Spleen (tissue), 11 donors: ENCODE data around the gene PARVG. TPM values are rescaled to one million over a fixed set of nuclear protein-coding genes. Genes with fewer than 3 reads are reported as not detected.

ENCODE experiments used
- DNase-seq: peaks from one replicate; pipeline ENCODE4 v3.0.0-alpha.2; 2020
- H3K27ac ChIP-seq, 8 donors: fragments of 200-600 bp; sonication (generic) in 7 of 8; 1 replicate in 4 of 8; 2 replicates in 4 of 8; pipeline versions ENCODE4 v1.5.0 to v1.8.0; 2016 to 2021; ENCODE audit warnings: inconsistent platforms in 4 of 8, mild to moderate bottlenecking in 4 of 8, moderate library complexity in 1 of 8
- H3K27me3 ChIP-seq, 7 donors: fragments of 200-600 bp; sonication (generic) in 6 of 7; replicated peaks in 1 of 7; 1 replicate in 4 of 7; 2 replicates in 3 of 7; pipeline versions ENCODE4 v1.5.0 to v1.8.0; 2016 to 2021; ENCODE audit warnings: inconsistent platforms in 3 of 7, mild to moderate bottlenecking in 1 of 7
- H3K36me3 ChIP-seq, 6 donors: fragments of 200-600 bp; sonication (generic) in 5 of 6; 1 replicate in 4 of 6; 2 replicates in 2 of 6; pipeline versions ENCODE4 v1.5.0 to v1.8.0; 2016 to 2021; ENCODE audit warnings: inconsistent platforms in 2 of 6
- H3K4me1 ChIP-seq, 6 donors: fragments of 200-600 bp; sonication (generic) in 5 of 6; 1 replicate in 3 of 6; 2 replicates in 3 of 6; pipeline versions ENCODE4 v1.5.0 to v1.8.0; 2016 to 2021; ENCODE audit warnings: inconsistent platforms in 3 of 6
- H3K4me3 ChIP-seq, 8 donors: fragments of 200-600 bp; sonication (generic) in 7 of 8; 1 replicate in 4 of 8; 2 replicates in 4 of 8; pipeline versions ENCODE4 v1.5.0 to v1.8.0; 2016 to 2021; ENCODE audit warnings: inconsistent platforms in 4 of 8, mild to moderate bottlenecking in 4 of 8, moderate library complexity in 2 of 8
- H3K9me3 ChIP-seq, 8 donors: fragments of 200-600 bp; sonication (generic) in 7 of 8; 1 replicate in 4 of 8; 2 replicates in 4 of 8; pipeline versions ENCODE4 v1.5.0 to v1.8.0; 2016 to 2021; ENCODE audit warnings: inconsistent platforms in 4 of 8
- CTCF ChIP-seq, 11 experiments: fragments of 200-600 bp in 7 of 11; fragments of 450-650 bp in 4 of 11; sonication (generic) in 4 of 11; IDR thresholded peaks in 8 of 11; conservative IDR thresholded peaks in 3 of 11; 1 replicate in 7 of 11; 2 replicates in 4 of 11; pipeline versions ENCODE4 v1.4.0 to v1.8.0; 2016 to 2021; ENCODE audit warnings: antibody characterized with exemption in 11 of 11, inconsistent platforms in 4 of 11, mild to moderate bottlenecking in 1 of 11
- POLR2A ChIP-seq, 3 donors: fragments of 450-650 bp; IDR thresholded peaks; one replicate each; pipeline ENCODE4 v1.5.1; 2017; ENCODE audit warnings: antibody characterized with exemption in 3 of 3, mild to moderate bottlenecking in 1 of 3
- POLR2AphosphoS5 ChIP-seq, 3 donors: sonication (generic); formaldehyde crosslinking; IDR thresholded peaks; one replicate each; pipeline ENCODE4 v1.5.1; 2017; ENCODE audit warnings: antibody characterized with exemption in 3 of 3
- WGBS, 5 donors: extraction: QIAGEN DNeasy Blood & Tissue Kit in 3 of 5; methylation state at CpG; one replicate each; pipeline versions ENCODE4 v1.1.5 to v1.1.7; 2013 to 2018; 5-methylcytosine and 5-hydroxymethylcytosine counted together
- intact Hi-C: fragments of 100-400 bp; cut with DNase I; formaldehyde crosslinking; loops from one replicate; pipeline ENCODE4 v1.15.0; 2023; ENCODE audit warnings: low total_unique reads
- polyA plus RNA-seq, 3 donors: library from polyadenylated mRNA; stranded (reverse); fragments of 200-250 nt; gene quantifications; one replicate each; pipeline ENCODE4 v1.2.1, GENCODE V29; 2013
- total RNA-seq, 7 donors: library from RNA; depleted of rRNA in 3 of 7; stranded (reverse); fragments of >200 nt in 3 of 7; fragmentation: NEBNext Ultra II Directional in 4 of 7; extraction: Animal tissue kit (Norgen Biotek cat#: 25700) in 4 of 7; gene quantifications; one replicate each; pipeline versions ENCODE4 v1.1.0 to v1.2.1, GENCODE V29; 2016 to 2021
- donor health status: healthy with polysubstance abuse.
- donor health status: DM: no; HTN: no; CAD: no; lungs with moderate emphysema.
- donor health status: DM: no; HTN: no; CAD: no.
- donor health status: Bipolar disorder and iron deficiency.
- donor health status: healthy.
- donor health status: DM: no; HTN: no; CAD: no.
- donor health status: DM: yes; HTN: yes; CAD: no.

The PARVG gene
- total and polyA plus RNA-seq, 10 donors, result 118 to 226 (median 159) TPM

- no peaks in the 10 kb centered on the region for H3K27me3 ChIP-seq
- TF ChIP-seq POLR2AphosphoS5 (IDR thresholded peaks at IDR 0.05), result no peak
- no peak for TF ChIP-seq CTCF (IDR thresholded peaks at IDR 0.05 in 8 of 11, conservative IDR thresholded peaks at IDR 0.05 in 3 of 11)
- TF ChIP-seq POLR2A (IDR thresholded peaks at IDR 0.05), result no peak
- intact Hi-C loops, result no loop called here
- H3K9me3 ChIP-seq, result no peaks in the 10 kb centered on the region
- no peak overlapping the region for H3K27ac ChIP-seq
- H3K4me1 ChIP-seq, result peaks cover 0 to 22% (median 14%) of the 10 kb centered on the region in 6 donors
- 87 to 91% (median 88%) methylated on average over 13 of the region's 13 CpGs for WGBS, 5 donors
- DNase-seq, result peak; percentile 59
- no peak overlapping the region for H3K4me3 ChIP-seq
- H3K36me3 ChIP-seq, result peaks cover 0 to 80% (median 22%) of the 10 kb centered on the region in 6 donors
Observed at GRCh38 chr22:44168206-44168605, 12.5 kb upstream of the PARVG start.

- H3K4me3 ChIP-seq, result no peak overlapping the region
- H3K4me1 ChIP-seq, result peaks cover 0 to 32% (median 20%) of the 10 kb centered on the region in 6 donors
- no peaks in the 10 kb centered on the region for H3K27me3 ChIP-seq
- intact Hi-C loops, result no loop called here
- 91 to 96% (median 93%) methylated on average over 11 of the region's 11 CpGs for WGBS, 5 donors
- peaks cover 0 to 58% (median 15%) of the 10 kb centered on the region in 6 donors for H3K36me3 ChIP-seq
- H3K9me3 ChIP-seq, result no peaks in the 10 kb centered on the region
- no peak overlapping the region for H3K27ac ChIP-seq
- peak; percentile 57 for DNase-seq
- TF ChIP-seq POLR2A (IDR thresholded peaks at IDR 0.05), result no peak
- no peak for TF ChIP-seq CTCF (IDR thresholded peaks at IDR 0.05 in 8 of 11, conservative IDR thresholded peaks at IDR 0.05 in 3 of 11)
- TF ChIP-seq POLR2AphosphoS5 (IDR thresholded peaks at IDR 0.05), result no peak
Observed at GRCh38 chr22:44170470-44170869, 10.3 kb upstream of the PARVG start.

- no peak overlapping the region for H3K4me3 ChIP-seq
- peak; percentile 55 for DNase-seq
- TF ChIP-seq POLR2A (IDR thresholded peaks at IDR 0.05) (no peak), POLR2AphosphoS5 (IDR thresholded peaks at IDR 0.05) (no peak), CTCF (IDR thresholded peaks at IDR 0.05 in 8 of 11, conservative IDR thresholded peaks at IDR 0.05 in 3 of 11) (no peak)
- peak overlapping the region in 4 of 8 donors; percentile 60 to 86 (median 79) for H3K27ac ChIP-seq
- no peaks in the 10 kb centered on the region for H3K9me3 ChIP-seq
- intact Hi-C loops, result no loop called here
- 53 to 74% (median 63%) methylated on average over 6 of the region's 6 CpGs for WGBS, 5 donors
- peaks cover 0 to 32% (median 20%) of the 10 kb centered on the region in 6 donors for H3K4me1 ChIP-seq
- H3K36me3 ChIP-seq, result peaks cover 0 to 47% (median 12%) of the 10 kb centered on the region in 6 donors
- H3K27me3 ChIP-seq, result no peaks in the 10 kb centered on the region
Observed at GRCh38 chr22:44171561-44171960, 9.2 kb upstream of the PARVG start.

GRCh38 chr22:44172370-44173108 is 8.2 kb upstream of the PARVG start:
- 29 to 46% (median 41%) methylated on average over 22 of the region's 22 CpGs for WGBS, 5 donors
- no peaks in the 10 kb centered on the region for H3K27me3 ChIP-seq
- H3K4me3 ChIP-seq, result peak overlapping the region in 1 of 8 donors; percentile 26
- peaks cover 0 to 37% (median 12%) of the 10 kb centered on the region in 6 donors for H3K36me3 ChIP-seq
- peaks cover 0 to 32% (median 20%) of the 10 kb centered on the region in 6 donors for H3K4me1 ChIP-seq
- TF ChIP-seq POLR2AphosphoS5 (IDR thresholded peaks at IDR 0.05) (peak; percentile 11 to 78 (median 60)), POLR2A (IDR thresholded peaks at IDR 0.05) (no peak), CTCF (IDR thresholded peaks at IDR 0.05 in 8 of 11, conservative IDR thresholded peaks at IDR 0.05 in 3 of 11) (peak in 1 of 11 experiments; percentile 8)
- H3K9me3 ChIP-seq, result no peaks in the 10 kb centered on the region
- peak overlapping the region in 7 of 8 donors; percentile 37 to 86 (median 62) for H3K27ac ChIP-seq
- peak; percentile 95 for DNase-seq
- intact Hi-C loops, result no loop called here
